H1 (cell line): ENCODE measurements around the gene ZPR1. TPM values are rescaled to one million over a fixed set of nuclear protein-coding genes. Genes with fewer than 3 reads are reported as not detected.

ENCODE experiments used
- CTCF ChIA-PET: fragments of 300-600 bp; sonication (Branson Sonifier 250); formaldehyde crosslinking; loops from one replicate; lab custom pipeline; 2021; ENCODE audit not compliant: partially characterized antibody; lab: Charles Lee
- POLR2A ChIA-PET: fragments of 300-600 bp; sonication (Branson Sonifier 250); formaldehyde crosslinking; loops from one replicate; lab custom pipeline; 2021; ENCODE audit warnings: inconsistent platforms; ENCODE audit not compliant: partially characterized antibody; lab: Charles Lee
- DNase-seq, 2 experiments: peaks; one replicate each; pipeline versions ENCODE4 v3.0.0 to v3.0.0-alpha.2; 2010 to 2022; ENCODE audit warnings: low spot score in 2 of 2, low read depth in 1 of 2, mixed read lengths in 1 of 2
- FAIRE-seq: peaks from 2 replicates; lab custom pipeline; 2011; peaks lifted over from hg19 to GRCh38; lab: Jason Lieb, UNC
- H2AFZ ChIP-seq: 2 replicates; pipeline ENCODE4 v1.8.1; 2012; ENCODE audit warnings: low read length, inconsistent platforms
- H2AK5ac ChIP-seq: 2 replicates; pipeline ENCODE4 v1.6.1; 2013; ENCODE audit warnings: low read depth, low read length
- H2BK120ac ChIP-seq: replicated peaks from 2 replicates; pipeline ENCODE3; 2013; ENCODE audit warnings: low read depth, low read length, inconsistent platforms
- H2BK12ac ChIP-seq: 2 replicates; pipeline ENCODE4 v1.6.1; 2013; ENCODE audit warnings: low read depth, low read length
- H2BK15ac ChIP-seq: 2 replicates; pipeline ENCODE4 v1.6.1; 2013; ENCODE audit warnings: low read length
- H2BK20ac ChIP-seq: 2 replicates; pipeline ENCODE4 v1.6.1; 2013; ENCODE audit warnings: low read length
- H2BK5ac ChIP-seq: 2 replicates; pipeline ENCODE4 v1.6.1; 2013; ENCODE audit warnings: low read depth, low read length
- H3K14ac ChIP-seq: 2 replicates; pipeline ENCODE4 v1.6.1; 2013; ENCODE audit warnings: inconsistent platforms; ENCODE audit not compliant: insufficient read length
- H3K18ac ChIP-seq: 2 replicates; pipeline ENCODE4 v1.6.1; 2013; ENCODE audit warnings: low read length; ENCODE audit errors: extremely low read depth
- H3K23ac ChIP-seq: 2 replicates; pipeline ENCODE4 v1.6.1; 2013; ENCODE audit warnings: inconsistent platforms; ENCODE audit not compliant: insufficient read length
- H3K23me2 ChIP-seq: 2 replicates; pipeline ENCODE4 v1.6.1; 2013; ENCODE audit warnings: low read depth, low read length
- H3K27ac ChIP-seq: 2 replicates; pipeline ENCODE4 v1.6.1; 2011; ENCODE audit warnings: low read depth, low read length, inconsistent platforms
- H3K27me3 ChIP-seq, 4 experiments: replicated peaks in 1 of 4; 1 replicate in 1 of 4; 2 replicates in 3 of 4; pipeline versions ENCODE4 v1.6.1 to v1.8.1; 2011 to 2013; ENCODE audit warnings: low read length in 3 of 4, mild to moderate bottlenecking in 3 of 4, inconsistent platforms in 2 of 4, mixed read lengths in 2 of 4, moderate library complexity in 1 of 4; ENCODE audit not compliant: control insufficient read depth in 3 of 4, insufficient read depth in 3 of 4; ENCODE audit errors: extremely low read depth in 1 of 4
- H3K36me3 ChIP-seq, 4 experiments: 2 replicates each; pipeline versions ENCODE4 v1.6.1 to v1.8.1; 2011 to 2013; ENCODE audit warnings: mild to moderate bottlenecking in 4 of 4, low read length in 3 of 4, moderate library complexity in 2 of 4, control low read depth in 1 of 4, inconsistent platforms in 1 of 4; ENCODE audit not compliant: insufficient read depth in 4 of 4, control insufficient read depth in 2 of 4
- H3K4ac ChIP-seq: replicated peaks from 2 replicates; pipeline ENCODE3; 2013; ENCODE audit warnings: low read length, low read depth, mixed read lengths, inconsistent platforms; ENCODE audit not compliant: insufficient read length
- H3K4me1 ChIP-seq, 4 experiments: replicated peaks in 1 of 4; 1 replicate in 1 of 4; 2 replicates in 3 of 4; pipeline versions ENCODE4 v1.6.1 to v1.8.1; 2011 to 2013; ENCODE audit warnings: low read length in 3 of 4, inconsistent platforms in 2 of 4, mixed read lengths in 1 of 4; ENCODE audit not compliant: insufficient read depth in 4 of 4, control insufficient read depth in 3 of 4
- H3K4me2 ChIP-seq, 2 experiments: 2 replicates each; pipeline versions ENCODE4 v1.6.1 to v1.8.1; 2011 to 2013; ENCODE audit warnings: low read depth in 2 of 2, low read length in 2 of 2, control low read depth in 1 of 2, inconsistent platforms in 1 of 2, mild to moderate bottlenecking in 1 of 2; ENCODE audit not compliant: insufficient read depth in 1 of 2
- H3K4me3 ChIP-seq, 4 experiments: fragments of 200-600, 300-600 bp in 1 of 4; sonication (generic), shearing (Covaris generic), sonication (Bioruptor Twin) in 1 of 4; 2 replicates each; pipeline versions ENCODE4 v1.5.1 to v1.8.1; 2011 to 2016; ENCODE audit warnings: low read length in 4 of 4, low read depth in 3 of 4, control low read depth in 2 of 4, inconsistent platforms in 2 of 4, mild to moderate bottlenecking in 2 of 4, mixed read lengths in 1 of 4, moderate library complexity in 1 of 4; ENCODE audit not compliant: insufficient read depth in 2 of 4; ENCODE audit errors: extremely low read depth in 1 of 4
- H3K56ac ChIP-seq: replicated peaks from 2 replicates; pipeline ENCODE3; 2013; ENCODE audit warnings: low read depth, mild to moderate bottlenecking, mixed read lengths, low read length, inconsistent platforms; ENCODE audit not compliant: insufficient read length
- H3K79me1 ChIP-seq: 2 replicates; pipeline ENCODE4 v1.6.1; 2013; ENCODE audit warnings: low read depth, low read length, control low read depth
- H3K79me2 ChIP-seq, 2 experiments: 2 replicates each; pipeline versions ENCODE4 v1.6.1 to v1.8.1; 2012 to 2013; ENCODE audit warnings: low read length in 2 of 2, mild to moderate bottlenecking in 2 of 2, inconsistent platforms in 1 of 2; ENCODE audit not compliant: insufficient read depth in 2 of 2, control insufficient read depth in 1 of 2
- H3K9ac ChIP-seq, 4 experiments: replicated peaks in 1 of 4; 1 replicate in 1 of 4; 2 replicates in 3 of 4; pipeline versions ENCODE4 v1.6.1 to v1.8.1; 2011 to 2013; ENCODE audit warnings: low read depth in 3 of 4, low read length in 3 of 4, control low read depth in 2 of 4, mild to moderate bottlenecking in 2 of 4, moderate library complexity in 2 of 4, inconsistent platforms in 1 of 4; ENCODE audit errors: extremely low read depth in 1 of 4
- H3K9me3 ChIP-seq, 2 experiments: 2 replicates each; pipeline versions ENCODE4 v1.6.1 to v1.8.1; 2012 to 2013; ENCODE audit warnings: mild to moderate bottlenecking in 2 of 2, moderate library complexity in 2 of 2, control low read depth in 1 of 2, inconsistent platforms in 1 of 2, low read depth in 1 of 2, low read length in 1 of 2, mixed read lengths in 1 of 2; ENCODE audit not compliant: insufficient read depth in 2 of 2
- H4K20me1 ChIP-seq, 2 experiments: replicated peaks in 1 of 2; 2 replicates each; pipeline versions ENCODE3 to v1.8.1; 2011 to 2013; ENCODE audit warnings: inconsistent platforms in 2 of 2, low read length in 2 of 2, mild to moderate bottlenecking in 1 of 2; ENCODE audit not compliant: insufficient read depth in 2 of 2, control insufficient read depth in 1 of 2
- H4K5ac ChIP-seq: 2 replicates; pipeline ENCODE4 v1.6.1; 2013; ENCODE audit warnings: low read length, low read depth, mixed read lengths, inconsistent platforms; ENCODE audit not compliant: insufficient read length
- H4K8ac ChIP-seq: 2 replicates; pipeline ENCODE4 v1.8.0; 2013; ENCODE audit warnings: mild to moderate bottlenecking, moderate library complexity, low read length, inconsistent platforms; ENCODE audit not compliant: insufficient read depth; ENCODE audit errors: extremely low read depth
- H4K91ac ChIP-seq: replicated peaks from 2 replicates; pipeline ENCODE3; 2013; ENCODE audit warnings: low read length, mixed read lengths, inconsistent platforms; ENCODE audit not compliant: insufficient read length
- BRCA1 ChIP-seq: IDR thresholded peaks from 2 replicates; pipeline ENCODE4 v1.6.1; 2012; ENCODE audit warnings: low read depth, low read length, improper control_type of control experiment
- CBX8 ChIP-seq: fragments of 300-800, 300-1000 bp; sonication (generic); IDR thresholded peaks from 2 replicates; pipeline ENCODE4 v1.7.1; 2016; ENCODE audit warnings: low read depth, low read length, borderline replicate concordance
- CHD1 ChIP-seq: IDR thresholded peaks from 2 replicates; pipeline ENCODE4 v1.6.1; 2012; ENCODE audit warnings: low read depth, low read length, improper control_type of control experiment
- JUN ChIP-seq: IDR thresholded peaks from 2 replicates; pipeline ENCODE4 v1.6.1; 2011; ENCODE audit warnings: low read depth, mild to moderate bottlenecking, improper control_type of control experiment, low read length
- SP2 ChIP-seq: IDR thresholded peaks from 2 replicates; pipeline ENCODE4 v1.6.1; 2012; ENCODE audit warnings: mild to moderate bottlenecking, low read length, inconsistent platforms
- TEAD4 ChIP-seq: IDR thresholded peaks from 2 replicates; pipeline ENCODE4 v1.6.1; 2012; ENCODE audit warnings: low read depth, low read length, inconsistent platforms, mixed read lengths
- WGBS, 2 experiments: shearing (Covaris generic) in 1 of 2; methylation state at CpG; one replicate each; pipeline versions ENCODE4 v1.1.6 to v1.1.7; 2013 to 2015; ENCODE audit warnings: low lambda C conversion rate in 2 of 2, mixed read lengths in 2 of 2, inconsistent platforms in 1 of 2, low coverage in 1 of 2, missing lambda C conversion rate in 1 of 2; ENCODE audit not compliant: insufficient replicate concordance in 2 of 2, insufficient coverage in 1 of 2, insufficient read length in 1 of 2; ENCODE audit errors: extremely low coverage in 1 of 2, missing lambda C conversion rate in 1 of 2; 5-methylcytosine and 5-hydroxymethylcytosine counted together
- polyA plus RNA-seq, 7 experiments: library from polyadenylated mRNA; depleted of rRNA in 3 of 7; stranded (reverse) in 5 of 7; unstranded in 2 of 7; fragments of >200 nt in 5 of 7; fragments of 200-250 nt in 2 of 7; gene quantifications; 1 replicate in 5 of 7; 2 replicates in 1 of 7; 4 replicates in 1 of 7; pipeline versions ENCODE4 v1.2.1 to v1.2.3, GENCODE V29; 2011 to 2013; ENCODE audit warnings: missing spikeins in 2 of 7, mixed read lengths in 2 of 7
- total RNA-seq: library from RNA; stranded (reverse); fragmentation: NEBNext Ultra II Directional; extraction: Animal tissue kit (Norgen Biotek cat#: 25700); gene quantifications from 2 replicates; pipeline ENCODE4 v1.2.1, GENCODE V29; 2021
- TF ChIP-seq, protein P1 (sequence below), 3 experiments: IDR thresholded peaks; 1 replicate in 2 of 3; 2 replicates in 1 of 3; pipeline versions ENCODE4 v1.5.1 to v1.6.1; 2011; ENCODE audit warnings: low read length in 3 of 3, mild to moderate bottlenecking in 3 of 3, inconsistent platforms in 2 of 3, low read depth in 1 of 3, moderate library complexity in 1 of 3; ENCODE audit not compliant: insufficient read depth in 1 of 3; ENCODE audit errors: control extremely low read depth in 1 of 3

The ZPR1 gene
- total and polyA plus RNA-seq, 2 of the 8 experiments (the other 6 are each of a cell fraction or from before 2014, with no cell fraction given), result 36.7 to 70.5 TPM

DNA sequence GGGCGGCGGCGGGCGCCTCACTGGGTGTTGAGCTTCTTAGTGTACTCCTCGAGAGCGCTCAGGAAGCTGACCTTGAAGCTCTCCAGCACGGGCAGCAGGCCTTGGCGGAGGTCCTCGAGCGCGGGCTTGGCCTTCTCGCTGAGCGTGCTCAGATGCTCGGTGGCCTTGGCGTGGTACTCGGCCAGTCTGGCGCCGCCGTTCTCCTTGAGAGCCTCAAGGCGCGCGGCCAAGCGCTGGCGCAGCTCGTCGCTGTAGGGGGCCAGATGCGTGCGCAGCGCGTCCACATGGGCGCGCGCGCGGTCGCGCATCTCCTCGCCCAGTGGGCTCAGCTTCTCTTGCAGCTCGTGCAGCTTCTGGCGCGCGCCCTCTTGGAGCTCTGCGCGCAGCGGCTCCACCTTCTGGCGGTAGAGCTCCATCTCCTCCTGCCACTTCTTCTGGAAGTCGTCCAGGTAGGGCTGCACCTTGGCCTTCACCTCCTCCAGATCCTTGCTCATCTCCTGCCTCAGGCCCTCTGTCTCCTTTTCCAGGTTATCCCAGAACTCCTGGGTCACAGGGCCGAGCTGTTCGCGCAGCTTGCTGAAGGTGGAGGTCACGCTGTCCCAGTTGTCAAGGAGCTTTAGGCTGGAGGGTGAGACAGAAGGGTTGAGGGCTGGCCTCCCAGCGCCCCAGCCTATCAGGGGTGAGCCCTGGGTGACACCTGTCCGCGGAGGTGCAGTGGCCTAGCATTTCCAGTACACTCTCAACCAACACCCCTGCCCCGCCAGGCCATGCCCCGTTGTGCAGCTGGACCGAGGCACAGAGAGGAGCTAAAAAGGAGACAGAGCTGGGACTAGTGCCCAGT lies 48.2 kb upstream of the ZPR1 start:
- no peak overlapping the region for H3K23ac ChIP-seq
- peak overlapping the region; percentile 53; the same call in 1 of the 2 replicates for H2BK12ac ChIP-seq
- no peak overlapping the region for H4K8ac ChIP-seq
- H2AFZ ChIP-seq, result peak overlapping the region; percentile 91; the same call in 1 of the 2 replicates
- H3K14ac ChIP-seq, result no peak overlapping the region
- H3K56ac ChIP-seq, result no peak overlapping the region
- peak overlapping the region in 1 of 4 experiments; percentile 19; a peak in 2 of 7 replicates for H3K9ac ChIP-seq
- FAIRE-seq, result peak; percentile 36
- no peak overlapping the region for H2BK20ac ChIP-seq
- peak overlapping the region; percentile 99 for H3K18ac ChIP-seq
- no peaks in the 10 kb centered on the region; a peak in 1 of 4 replicates for H3K9me3 ChIP-seq
- H2BK15ac ChIP-seq, result no peak overlapping the region
- peak overlapping the region; percentile 81; the same call in 1 of the 2 replicates for H2BK5ac ChIP-seq
- no peak overlapping the region for H3K27ac ChIP-seq
- H4K20me1 ChIP-seq, result no peaks in the 10 kb centered on the region
- peak overlapping the region; percentile 42 to 64 (median 50) for H3K4me3 ChIP-seq
- no peak overlapping the region for H3K4ac ChIP-seq
- no peaks in the 10 kb centered on the region for H3K79me1 ChIP-seq
- peak; percentile 83 to 87 for DNase-seq
- CTCF ChIA-PET, result interaction anchor here (0.6 to 12.2 kb wide), 34 partner anchors 9 to 1620 kb away, joined by 3 to 237 read pairs (median 4); partner anchors contain the start of genes APOA4, APOA5 and ZPR1
- H2BK120ac ChIP-seq, result no peak overlapping the region
- no peak overlapping the region for H2AK5ac ChIP-seq
- H3K27me3 ChIP-seq, result peaks cover 0 to 7% (median 5%) of the 10 kb centered on the region in 4 experiments; a peak in 3 of 7 replicates
- H3K79me2 ChIP-seq, result no peaks in the 10 kb centered on the region
- POLR2A ChIA-PET, result interaction anchor here (0.6 to 2.9 kb wide), 10 partner anchors 10 to 308 kb away, joined by 3 to 16 read pairs (median 4); partner anchors contain the start of genes APOA5, PAFAH1B2 and ZPR1
- peak overlapping the region; percentile 80 for H3K4me2 ChIP-seq
- peak overlapping the region; percentile 20 for H4K5ac ChIP-seq
- H3K36me3 ChIP-seq, result no peaks in the 10 kb centered on the region
- peaks cover 3% of the 10 kb centered on the region; the same call in 1 of the 2 replicates for H3K23me2 ChIP-seq
- H4K91ac ChIP-seq, result peak overlapping the region; percentile 85
- WGBS, 2 experiments, result 17% methylated on average over 57 of the region's 57 CpGs; no CpG with 5 or more reads in 1 of the 2 experiments
- H3K4me1 ChIP-seq, result peaks cover 0 to 24% (median 4%) of the 10 kb centered on the region in 4 experiments; a peak in 6 of 7 replicates
- no peak for TF ChIP-seq CHD1
- TF ChIP-seq, protein P1, sequence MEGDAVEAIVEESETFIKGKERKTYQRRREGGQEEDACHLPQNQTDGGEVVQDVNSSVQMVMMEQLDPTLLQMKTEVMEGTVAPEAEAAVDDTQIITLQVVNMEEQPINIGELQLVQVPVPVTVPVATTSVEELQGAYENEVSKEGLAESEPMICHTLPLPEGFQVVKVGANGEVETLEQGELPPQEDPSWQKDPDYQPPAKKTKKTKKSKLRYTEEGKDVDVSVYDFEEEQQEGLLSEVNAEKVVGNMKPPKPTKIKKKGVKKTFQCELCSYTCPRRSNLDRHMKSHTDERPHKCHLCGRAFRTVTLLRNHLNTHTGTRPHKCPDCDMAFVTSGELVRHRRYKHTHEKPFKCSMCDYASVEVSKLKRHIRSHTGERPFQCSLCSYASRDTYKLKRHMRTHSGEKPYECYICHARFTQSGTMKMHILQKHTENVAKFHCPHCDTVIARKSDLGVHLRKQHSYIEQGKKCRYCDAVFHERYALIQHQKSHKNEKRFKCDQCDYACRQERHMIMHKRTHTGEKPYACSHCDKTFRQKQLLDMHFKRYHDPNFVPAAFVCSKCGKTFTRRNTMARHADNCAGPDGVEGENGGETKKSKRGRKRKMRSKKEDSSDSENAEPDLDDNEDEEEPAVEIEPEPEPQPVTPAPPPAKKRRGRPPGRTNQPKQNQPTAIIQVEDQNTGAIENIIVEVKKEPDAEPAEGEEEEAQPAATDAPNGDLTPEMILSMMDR (IDR thresholded peaks at IDR 0.05; ENCODE audit: control extremely low read depth in 1 of 3, insufficient read depth in 1 of 3, low read depth in 1 of 3, low read length in 3 of 3), result peak; percentile 74 to 77 (median 76)
- TF ChIP-seq BRCA1, result no peak
- no peak for TF ChIP-seq CBX8
- TF ChIP-seq SP2, result no peak
- no peak for TF ChIP-seq TEAD4
- TF ChIP-seq JUN, result no peak
